ENCODE measurements around the gene FCGBP. TPM values are rescaled to one million over a fixed set of nuclear protein-coding genes. Genes with fewer than 3 reads are reported as not detected.

Gene FCGBP
- total and polyA plus RNA-seq, 7 donors, result 0.45 to 8.7 (median 7.1) TPM

GRCh38 chr19:39924389-39924788, 10.0 kb downstream of the FCGBP start:
- intact Hi-C loops (cut with DNase I), result no loop called here
- no peaks in the 10 kb centered on the region for H3K4me1 ChIP-seq
- H3K27ac ChIP-seq, result no peak overlapping the region
- H3K9me3 ChIP-seq, result no peaks in the 10 kb centered on the region
- H3K36me3 ChIP-seq (ENCODE audit: insufficient read depth in 1 of 2, low read depth in 1 of 2), result no peaks in the 10 kb centered on the region
- 92 to 94% (median 92%) methylated on average over 36 to 37 of the region's 37 CpGs for WGBS, 3 donors
- ATAC-seq, result no peak
- H3K27me3 ChIP-seq (ENCODE audit: insufficient read depth in 3 of 3, low read length in 2 of 3), result no peaks in the 10 kb centered on the region
- no peak overlapping the region for H3K4me3 ChIP-seq
- DNase-seq, result no peak
- TF ChIP-seq CTCF (IDR thresholded peaks at IDR 0.05), result no peak

DNA sequence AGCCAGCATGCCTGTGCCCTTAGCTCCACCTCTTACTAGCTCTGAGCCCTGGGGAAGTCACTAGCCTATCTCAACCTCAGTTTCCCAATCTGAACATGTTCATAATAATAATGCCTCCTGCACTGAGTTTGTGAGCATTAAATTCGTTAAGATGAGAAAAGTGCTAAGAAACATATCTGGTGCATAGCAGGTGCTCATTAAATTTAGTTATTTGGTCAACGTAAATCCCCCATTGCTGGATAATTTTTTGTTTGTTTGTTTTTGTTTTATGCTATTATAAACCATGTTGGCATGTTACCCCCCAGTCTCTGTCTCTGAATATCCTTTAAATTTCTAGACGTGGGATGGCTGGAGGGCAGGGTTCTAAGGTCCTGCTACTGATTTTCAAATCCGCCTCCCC, 10.6 kb downstream of the FCGBP start:
- Histone ChIP-seq H3K36me3 (ENCODE audit: insufficient read depth in 1 of 2, low read depth in 1 of 2) (no peaks in the 10 kb centered on the region), H3K4me3 (no peak overlapping the region), H3K27me3 (ENCODE audit: insufficient read depth in 3 of 3, low read length in 2 of 3) (no peaks in the 10 kb centered on the region), H3K4me1 (no peaks in the 10 kb centered on the region), H3K27ac (no peak overlapping the region), H3K9me3 (no peaks in the 10 kb centered on the region)
- DNase-seq (no peak), ATAC-seq (no peak)
- WGBS, 3 donors, result 76 to 83% (median 77%) methylated on average over 4 of the region's 4 CpGs
- intact Hi-C loops (cut with DNase I), result no loop called here
- no peak for TF ChIP-seq CTCF (IDR thresholded peaks at IDR 0.05)

DNA sequence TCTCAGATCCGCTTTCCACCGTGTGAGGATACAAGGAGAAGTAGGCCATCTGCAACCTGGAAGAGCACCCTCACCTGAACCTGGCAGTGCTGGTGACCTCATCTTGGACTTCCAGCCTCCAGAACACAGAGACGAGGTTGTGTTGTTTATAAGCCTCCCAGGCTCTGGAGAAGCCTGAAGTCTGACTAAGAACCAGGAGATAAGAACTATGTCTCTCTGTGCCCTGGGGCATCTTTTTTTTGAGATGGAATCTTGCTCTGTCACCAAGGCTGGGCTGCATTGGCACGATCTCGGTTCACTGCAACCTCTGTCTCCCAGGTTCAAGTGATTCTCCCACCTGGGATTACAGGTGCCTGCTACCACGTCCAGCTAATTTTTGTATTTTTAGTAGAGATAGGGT, 14.5 kb downstream of the FCGBP start:
- 81 to 85% (median 81%) methylated on average over 6 of the region's 6 CpGs for WGBS, 3 donors
- DNase-seq, result no peak
- H3K27me3 ChIP-seq (ENCODE audit: insufficient read depth in 3 of 3, low read length in 2 of 3), result peaks cover 0 to 21% (median 4%) of the 10 kb centered on the region in 3 donors
- H3K27ac ChIP-seq, result no peak overlapping the region
- H3K4me1 ChIP-seq, result no peaks in the 10 kb centered on the region
- no peaks in the 10 kb centered on the region for H3K36me3 ChIP-seq (ENCODE audit: insufficient read depth in 1 of 2, low read depth in 1 of 2)
- no peak overlapping the region for H3K4me3 ChIP-seq
- intact Hi-C loops (cut with DNase I), result no loop called here
- TF ChIP-seq CTCF (IDR thresholded peaks at IDR 0.05), result no peak
- ATAC-seq, result no peak
- no peaks in the 10 kb centered on the region for H3K9me3 ChIP-seq

GRCh38 chr19:39918183-39918651, 16.2 kb downstream of the FCGBP start:
- no peak for TF ChIP-seq CTCF (IDR thresholded peaks at IDR 0.05)
- Histone ChIP-seq H3K9me3 (no peaks in the 10 kb centered on the region), H3K27me3 (ENCODE audit: insufficient read depth in 3 of 3, low read length in 2 of 3) (peaks cover 0 to 33% (median 4%) of the 10 kb centered on the region in 3 donors), H3K4me1 (no peaks in the 10 kb centered on the region), H3K36me3 (ENCODE audit: insufficient read depth in 1 of 2, low read depth in 1 of 2) (no peaks in the 10 kb centered on the region), H3K27ac (no peak overlapping the region), H3K4me3 (no peak overlapping the region)
- intact Hi-C loops (cut with DNase I), result no loop called here
- no peak for DNase-seq
- ATAC-seq, result no peak
- WGBS, 3 donors, result 83 to 87% (median 86%) methylated on average over 20 of the region's 20 CpGs

- WGBS, 3 donors, result 78 to 84% (median 80%) methylated on average over 9 of the region's 9 CpGs
- TF ChIP-seq CTCF (IDR thresholded peaks at IDR 0.05), result no peak
- H3K9me3 ChIP-seq, result no peaks in the 10 kb centered on the region
Measured at GRCh38 chr19:39917561-39918182, 16.8 kb downstream of the FCGBP start.

More at GRCh38 chr19:39917561-39918182, 16.8 kb downstream of the FCGBP start:
- Histone ChIP-seq H3K4me3 (no peak overlapping the region), H3K27me3 (ENCODE audit: insufficient read depth in 3 of 3, low read length in 2 of 3) (peaks cover 0 to 33% (median 4%) of the 10 kb centered on the region in 3 donors), H3K4me1 (no peaks in the 10 kb centered on the region), H3K36me3 (ENCODE audit: insufficient read depth in 1 of 2, low read depth in 1 of 2) (no peaks in the 10 kb centered on the region), H3K27ac (no peak overlapping the region)
- ATAC-seq, result no peak
- DNase-seq, result no peak
- intact Hi-C loops (cut with DNase I), result no loop called here

Data from psoas muscle (tissue), 8 donors.